IPS-11a (cell line): ENCODE data around the gene RNF111.
"Not testable (repeated sequence)": the region's sequence is repeated elsewhere in the genome, so short reads cannot be mapped to it uniquely, and the experiment has no call there.

Source experiments
- H3K4me3 ChIP-seq: one replicate; pipeline ENCODE4 v1.5.1; 2013; ENCODE audit warnings: low read depth, low read length, control low read depth

Gene RNF111

GRCh38 chr15:58999694-59000093 is 12.2 kb downstream of the RNF111 start:
- no peak overlapping the region for H3K4me3 ChIP-seq

GRCh38 chr15:59000251-59000650 is 12.8 kb downstream of the RNF111 start:
- not testable (repeated sequence) for H3K4me3 ChIP-seq

- H3K4me3 ChIP-seq, result no peak overlapping the region
These were observed 14.5 kb downstream of the RNF111 start for GRCh38 chr15:59001946-59002345.

- no peak overlapping the region for H3K4me3 ChIP-seq
These were observed 15.0 kb downstream of the RNF111 start for GRCh38 chr15:59002418-59002859.

GRCh38 chr15:59005579-59005978 is 18.1 kb downstream of the RNF111 start:
- H3K4me3 ChIP-seq, result no peak overlapping the region

- H3K4me3 ChIP-seq, result no peak overlapping the region
These were observed 20.6 kb downstream of the RNF111 start for GRCh38 chr15:59008086-59008485.

- no peak overlapping the region for H3K4me3 ChIP-seq
These were observed 23.9 kb downstream of the RNF111 start for GRCh38 chr15:59011262-59011952.

- no peak overlapping the region for H3K4me3 ChIP-seq
These were observed 25.9 kb downstream of the RNF111 start for GRCh38 chr15:59013246-59013873.

GRCh38 chr15:59014068-59014467 is 26.6 kb downstream of the RNF111 start:
- no peak overlapping the region for H3K4me3 ChIP-seq

GRCh38 chr15:59017449-59017848 is 30.0 kb downstream of the RNF111 start:
- no peak overlapping the region for H3K4me3 ChIP-seq

GRCh38 chr15:59018833-59019232 is 31.4 kb downstream of the RNF111 start:
- no peak overlapping the region for H3K4me3 ChIP-seq

GRCh38 chr15:59020322-59020721 is 32.9 kb downstream of the RNF111 start:
- no peak overlapping the region for H3K4me3 ChIP-seq

GRCh38 chr15:59022188-59022587 is 34.7 kb downstream of the RNF111 start:
- H3K4me3 ChIP-seq, result no peak overlapping the region

- H3K4me3 ChIP-seq, result no peak overlapping the region
These were observed 38.7 kb downstream of the RNF111 start for GRCh38 chr15:59026207-59026606.

- no peak overlapping the region for H3K4me3 ChIP-seq
These were observed 41.0 kb downstream of the RNF111 start for GRCh38 chr15:59028387-59028955.

GRCh38 chr15:59029554-59029953 is 42.1 kb downstream of the RNF111 start:
- H3K4me3 ChIP-seq, result no peak overlapping the region

GRCh38 chr15:59035201-59035600 is 47.7 kb downstream of the RNF111 start:
- no peak overlapping the region for H3K4me3 ChIP-seq

GRCh38 chr15:59039225-59039624 is 51.8 kb downstream of the RNF111 start:
- no peak overlapping the region for H3K4me3 ChIP-seq

GRCh38 chr15:59042041-59042440 is 54.6 kb downstream of the RNF111 start:
- no peak overlapping the region for H3K4me3 ChIP-seq

GRCh38 chr15:59048897-59049296 is 61.4 kb downstream of the RNF111 start:
- no peak overlapping the region for H3K4me3 ChIP-seq

GRCh38 chr15:59051873-59052861 is 64.7 kb downstream of the RNF111 start:
- no peak overlapping the region for H3K4me3 ChIP-seq
